ENCODE measurements around the gene TBC1D2.

Gene TBC1D2

GRCh38 chr9:98228392-98229089 is 26.9 kb downstream of the TBC1D2 start:
- DNase-seq (ENCODE audit: extremely low read depth, low read depth): no peak
- H3K4me3 ChIP-seq (replicated peaks; ENCODE audit: low read depth, low read length): no peak overlapping the region
- TF ChIP-seq, protein P1, sequence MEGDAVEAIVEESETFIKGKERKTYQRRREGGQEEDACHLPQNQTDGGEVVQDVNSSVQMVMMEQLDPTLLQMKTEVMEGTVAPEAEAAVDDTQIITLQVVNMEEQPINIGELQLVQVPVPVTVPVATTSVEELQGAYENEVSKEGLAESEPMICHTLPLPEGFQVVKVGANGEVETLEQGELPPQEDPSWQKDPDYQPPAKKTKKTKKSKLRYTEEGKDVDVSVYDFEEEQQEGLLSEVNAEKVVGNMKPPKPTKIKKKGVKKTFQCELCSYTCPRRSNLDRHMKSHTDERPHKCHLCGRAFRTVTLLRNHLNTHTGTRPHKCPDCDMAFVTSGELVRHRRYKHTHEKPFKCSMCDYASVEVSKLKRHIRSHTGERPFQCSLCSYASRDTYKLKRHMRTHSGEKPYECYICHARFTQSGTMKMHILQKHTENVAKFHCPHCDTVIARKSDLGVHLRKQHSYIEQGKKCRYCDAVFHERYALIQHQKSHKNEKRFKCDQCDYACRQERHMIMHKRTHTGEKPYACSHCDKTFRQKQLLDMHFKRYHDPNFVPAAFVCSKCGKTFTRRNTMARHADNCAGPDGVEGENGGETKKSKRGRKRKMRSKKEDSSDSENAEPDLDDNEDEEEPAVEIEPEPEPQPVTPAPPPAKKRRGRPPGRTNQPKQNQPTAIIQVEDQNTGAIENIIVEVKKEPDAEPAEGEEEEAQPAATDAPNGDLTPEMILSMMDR (IDR thresholded peaks at IDR 0.05; ENCODE audit: low read depth, low read length, missing control alignments): no peak

- no peak overlapping the region for H3K4me3 ChIP-seq (replicated peaks; ENCODE audit: low read depth, low read length)
- no peak for DNase-seq (ENCODE audit: extremely low read depth, low read depth)
- TF ChIP-seq, protein P1 (IDR thresholded peaks at IDR 0.05; ENCODE audit: low read depth, low read length, missing control alignments): no peak
Observed at GRCh38 chr9:98227883-98228282, 27.6 kb downstream of the TBC1D2 start.

GRCh38 chr9:98226957-98227356 is 28.5 kb downstream of the TBC1D2 start:
- DNase-seq (ENCODE audit: extremely low read depth, low read depth): no peak

DNA sequence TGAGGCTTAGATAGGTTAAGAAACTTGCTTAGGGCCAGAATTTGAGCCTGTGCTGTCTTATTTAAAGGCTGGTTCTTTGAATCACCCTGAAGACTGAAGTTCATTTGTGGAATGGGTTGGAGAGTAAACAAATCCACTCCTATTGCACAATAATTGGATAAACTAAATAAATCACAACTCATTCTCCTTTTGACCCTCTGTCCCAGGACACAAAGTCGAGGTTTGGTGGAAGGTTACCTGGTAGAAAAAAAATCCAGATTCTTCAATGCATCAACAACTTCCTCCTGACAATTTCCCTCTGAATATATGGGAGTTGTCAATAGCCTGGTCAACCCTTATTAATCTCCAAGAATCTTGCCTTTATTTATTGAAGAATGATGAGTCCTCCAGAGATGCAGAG is 28.9 kb downstream of the TBC1D2 start:
- DNase-seq (ENCODE audit: extremely low read depth, low read depth): no peak
- TF ChIP-seq, protein P1 (IDR thresholded peaks at IDR 0.05; ENCODE audit: low read depth, low read length, missing control alignments): no peak
- H3K4me3 ChIP-seq (replicated peaks; ENCODE audit: low read depth, low read length): no peak overlapping the region

More at GRCh38 chr9:98226957-98227356, 28.5 kb downstream of the TBC1D2 start:
- no peak overlapping the region for H3K4me3 ChIP-seq (replicated peaks; ENCODE audit: low read depth, low read length)
- TF ChIP-seq, protein P1 (IDR thresholded peaks at IDR 0.05; ENCODE audit: low read depth, low read length, missing control alignments): no peak

DNA sequence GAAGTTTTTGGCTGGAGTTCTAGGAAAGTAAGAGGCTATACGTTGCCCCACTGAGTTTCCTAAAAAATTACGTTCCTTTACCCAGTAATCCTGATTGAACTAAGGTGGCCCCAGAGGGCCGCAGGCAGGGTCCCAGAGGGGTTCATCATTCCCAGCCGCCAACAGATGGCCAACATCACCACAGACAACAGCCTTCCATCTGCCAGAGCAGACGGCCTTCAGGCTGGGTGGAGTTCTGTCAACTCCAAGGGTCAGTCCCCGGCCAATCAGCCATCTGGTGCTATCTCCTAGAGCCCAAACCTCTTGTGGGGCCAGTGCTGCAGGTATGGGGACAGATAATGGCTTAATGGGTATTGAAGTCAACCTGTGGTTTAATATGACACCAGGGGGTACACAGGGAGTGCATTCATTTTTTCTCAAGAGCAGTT is 30.4 kb downstream of the TBC1D2 start:
- TF ChIP-seq, protein P1 (IDR thresholded peaks at IDR 0.05; ENCODE audit: low read depth, low read length, missing control alignments): no peak
- no peak for DNase-seq (ENCODE audit: extremely low read depth, low read depth)
- H3K4me3 ChIP-seq (replicated peaks; ENCODE audit: low read depth, low read length): no peak overlapping the region

DNA sequence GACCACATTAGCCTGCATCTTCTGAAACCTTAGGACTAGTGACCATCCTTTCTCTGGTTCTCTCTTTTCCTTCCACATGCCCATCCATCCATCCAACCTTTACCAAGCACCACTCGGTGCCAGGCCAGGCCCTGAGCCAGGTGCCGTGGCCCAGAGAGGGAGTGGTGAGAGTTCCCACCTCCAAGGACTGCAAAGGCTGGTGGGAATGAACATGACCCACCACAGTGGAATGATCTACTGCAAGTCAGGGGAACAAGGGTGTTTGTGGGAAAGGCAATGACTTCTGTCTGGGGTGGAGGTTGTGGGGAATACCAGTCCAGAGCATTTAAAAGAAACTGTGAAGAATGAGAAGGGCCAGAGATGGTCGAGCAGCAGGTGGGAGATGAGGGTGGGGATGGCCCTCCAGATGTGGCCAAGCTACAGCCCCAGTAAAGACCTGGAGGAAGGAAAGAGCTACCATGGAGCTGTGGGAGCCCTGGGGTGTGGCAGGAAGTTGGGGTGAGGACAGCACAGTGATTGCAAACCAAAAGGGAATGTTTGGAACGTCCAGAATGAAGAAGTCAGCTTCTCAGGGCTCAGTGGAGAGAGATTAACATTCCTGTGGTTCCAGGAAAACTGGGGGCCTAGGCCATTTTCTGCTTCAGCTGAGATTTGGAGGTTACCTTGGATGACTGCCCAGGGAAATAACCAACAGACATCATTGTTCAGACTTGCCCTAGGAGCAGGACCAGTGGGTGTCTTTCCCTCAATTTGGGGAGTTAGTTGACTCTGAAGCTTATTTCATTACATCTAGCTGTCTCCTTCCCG is 32.4 kb downstream of the TBC1D2 start:
- H3K4me3 ChIP-seq (replicated peaks; ENCODE audit: low read depth, low read length): no peak overlapping the region
- TF ChIP-seq, protein P1 (IDR thresholded peaks at IDR 0.05; ENCODE audit: low read depth, low read length, missing control alignments): no peak

More for the DNA sequence above, 32.4 kb downstream of the TBC1D2 start:
- peak; percentile 96 for DNase-seq (ENCODE audit: extremely low read depth, low read depth)

Data from HFF-Myc (cell line).